GM19099 (cell line): ENCODE results near the gene FMR1.

Experiments used
- POLR2A ChIP-seq: IDR thresholded peaks from 3 replicates; pipeline ENCODE4 v1.6.1; 2011; ENCODE audit warnings: low read depth; ENCODE audit not compliant: insufficient read length; ENCODE audit errors: extremely low read depth

FMR1 gene

DNA sequence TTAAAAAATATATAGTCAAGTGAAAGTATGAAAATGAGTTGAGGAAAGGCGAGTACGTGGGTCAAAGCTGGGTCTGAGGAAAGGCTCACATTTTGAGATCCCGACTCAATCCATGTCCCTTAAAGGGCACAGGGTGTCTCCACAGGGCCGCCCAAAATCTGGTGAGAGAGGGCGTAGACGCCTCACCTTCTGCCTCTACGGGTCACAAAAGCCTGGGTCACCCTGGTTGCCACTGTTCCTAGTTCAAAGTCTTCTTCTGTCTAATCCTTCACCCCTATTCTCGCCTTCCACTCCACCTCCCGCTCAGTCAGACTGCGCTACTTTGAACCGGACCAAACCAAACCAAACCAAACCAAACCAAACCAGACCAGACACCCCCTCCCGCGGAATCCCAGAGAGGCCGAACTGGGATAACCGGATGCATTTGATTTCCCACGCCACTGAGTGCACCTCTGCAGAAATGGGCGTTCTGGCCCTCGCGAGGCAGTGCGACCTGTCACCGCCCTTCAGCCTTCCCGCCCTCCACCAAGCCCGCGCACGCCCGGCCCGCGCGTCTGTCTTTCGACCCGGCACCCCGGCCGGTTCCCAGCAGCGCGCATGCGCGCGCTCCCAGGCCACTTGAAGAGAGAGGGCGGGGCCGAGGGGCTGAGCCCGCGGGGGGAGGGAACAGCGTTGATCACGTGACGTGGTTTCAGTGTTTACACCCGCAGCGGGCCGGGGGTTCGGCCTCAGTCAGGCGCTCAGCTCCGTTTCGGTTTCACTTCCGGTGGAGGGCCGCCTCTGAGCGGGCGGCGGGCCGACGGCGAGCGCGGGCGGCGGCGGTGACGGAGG, at the start of gene FMR1:
Gene FMR1 (plus strand): TSS at position 728 of the 831 bp plus-strand sequence. CDS start 261 bp downstream, outside the sequence.
- TF ChIP-seq POLR2A, result peak; percentile 62

- no peak for TF ChIP-seq POLR2A
Measured at GRCh38 chrX:147875866-147876596, 35.7 kb upstream of the FMR1 start.

- TF ChIP-seq POLR2A, result no peak
Measured at GRCh38 chrX:147876849-147877646, 34.7 kb upstream of the FMR1 start.

GRCh38 chrX:147877726-147878125, 34.0 kb upstream of the FMR1 start:
- no peak for TF ChIP-seq POLR2A

GRCh38 chrX:147884958-147885357, 26.8 kb upstream of the FMR1 start:
- no peak for TF ChIP-seq POLR2A

DNA sequence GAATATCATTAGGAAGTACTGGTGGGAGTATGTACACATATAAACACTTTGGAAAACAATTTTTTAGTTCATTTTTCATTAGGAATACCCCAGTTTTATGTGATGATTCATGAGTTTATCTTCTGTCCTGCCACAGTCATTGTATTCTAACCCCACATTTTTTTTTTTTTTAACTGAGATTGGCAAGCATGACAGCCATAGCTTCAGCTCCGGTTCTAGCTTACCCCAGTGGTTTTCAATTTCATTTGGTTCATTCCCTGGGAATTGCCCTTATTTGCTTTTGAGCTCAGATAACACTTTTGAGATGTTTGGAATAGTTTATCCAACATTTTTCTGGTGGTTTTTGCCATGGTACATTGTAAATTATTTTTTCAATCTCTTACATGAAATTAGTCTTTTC, 21.0 kb upstream of the FMR1 start:
- no peak for TF ChIP-seq POLR2A

- no peak for TF ChIP-seq POLR2A
Measured at GRCh38 chrX:147891896-147892295, 19.8 kb upstream of the FMR1 start.

GRCh38 chrX:147893741-147894140, 18.0 kb upstream of the FMR1 start:
- TF ChIP-seq POLR2A, result no peak

DNA sequence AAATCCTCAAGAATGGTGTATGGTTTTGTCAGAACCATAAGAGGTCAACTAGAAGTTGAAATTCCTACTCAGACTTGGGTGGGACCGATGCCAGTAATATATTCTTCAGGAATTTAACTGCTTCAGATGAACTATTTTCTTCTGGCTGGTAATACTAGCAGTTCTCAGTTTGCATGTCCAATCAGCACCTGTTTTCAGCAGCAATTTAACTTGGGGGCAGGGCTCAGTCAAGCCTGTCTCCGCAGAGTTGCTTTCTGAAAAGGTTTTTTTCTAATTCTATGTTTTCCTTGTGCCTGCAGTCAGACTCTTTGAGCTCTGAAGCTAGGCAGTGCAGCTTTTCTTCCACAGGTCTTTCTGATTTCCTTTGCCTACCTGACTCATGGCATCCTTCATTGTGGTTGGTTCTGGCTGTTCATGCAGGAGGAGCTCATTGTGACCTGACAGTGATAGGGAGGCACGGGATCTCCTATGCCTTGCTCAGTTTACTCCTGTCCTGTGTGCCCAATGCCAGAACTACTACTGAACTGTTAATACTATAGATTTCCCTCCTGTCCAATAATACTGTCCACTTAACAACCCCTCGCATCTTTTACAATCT, 17.3 kb upstream of the FMR1 start:
- TF ChIP-seq POLR2A, result no peak

DNA sequence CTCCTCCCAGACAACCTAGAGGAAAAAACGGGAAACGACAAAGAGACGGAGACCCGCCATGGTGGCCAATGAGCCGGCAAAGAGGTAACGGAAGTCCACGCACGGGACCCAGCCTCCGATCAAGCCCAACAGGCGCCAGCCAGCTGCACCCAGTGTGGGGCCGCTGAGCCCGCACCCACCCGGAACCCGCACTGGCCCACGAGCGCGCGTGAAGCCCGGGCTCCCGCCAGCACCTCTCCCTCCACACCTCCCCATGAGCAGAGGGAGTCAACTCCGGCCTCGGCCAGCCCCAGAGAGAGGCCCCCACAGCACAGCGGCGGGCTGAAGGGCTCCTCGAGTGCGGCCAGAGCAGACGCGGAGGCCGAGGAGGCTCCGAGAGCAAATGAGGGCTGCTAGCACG, 14.6 kb upstream of the FMR1 start:
- TF ChIP-seq POLR2A, result no peak

GRCh38 chrX:147898951-147899350, 12.8 kb upstream of the FMR1 start:
- no peak for TF ChIP-seq POLR2A

- TF ChIP-seq POLR2A, result no peak
Measured at GRCh38 chrX:147899379-147900114, 12.2 kb upstream of the FMR1 start.

DNA sequence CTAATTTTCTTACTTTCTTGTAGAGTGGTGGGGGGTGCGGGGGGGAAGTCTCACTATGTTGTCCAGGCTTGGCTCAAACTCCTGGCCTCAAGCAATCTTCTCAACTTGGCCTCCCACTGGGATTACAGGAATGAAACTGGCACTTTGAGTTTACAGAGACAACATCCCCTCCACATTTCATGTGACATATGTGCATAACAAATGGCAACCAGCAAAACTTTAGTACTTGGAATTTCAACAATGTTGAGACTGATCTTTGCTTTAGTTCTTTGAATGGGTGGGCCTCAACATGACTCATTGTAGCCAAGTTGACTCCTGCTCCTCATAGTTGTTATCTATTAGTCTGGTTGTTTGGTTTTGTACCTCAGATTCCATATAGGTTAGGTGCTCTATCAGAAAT, 11.4 kb upstream of the FMR1 start:
- no peak for TF ChIP-seq POLR2A

GRCh38 chrX:147901461-147902126, 10.1 kb upstream of the FMR1 start:
- TF ChIP-seq POLR2A, result no peak
